BJ (cell line): ENCODE measurements around the gene PADI6. TPM values are rescaled to one million over a fixed set of nuclear protein-coding genes. Genes with fewer than 3 reads are reported as not detected.

Source experiments
- CTCF ChIA-PET: fragments of 350-600 bp; formaldehyde crosslinking; extraction: SDS; loops from one replicate; lab custom pipeline; 2021; ENCODE audit warnings: antibody characterized with exemption, inconsistent platforms; lab: Yijun Ruan, JAX
- POLR2A ChIA-PET: fragments of 300-600 bp; sonication (Branson Sonifier 250); formaldehyde crosslinking; extraction: SDS; loops from one replicate; lab custom pipeline; 2021; ENCODE audit warnings: antibody characterized with exemption; lab: Charles Lee
- DNase-seq: peaks from one replicate; pipeline ENCODE4 v3.0.0-alpha.2; 2011; ENCODE audit warnings: low read depth
- H3K27me3 ChIP-seq: 2 replicates; pipeline ENCODE4 v1.6.0; 2011; ENCODE audit warnings: low read length; ENCODE audit not compliant: control insufficient read depth, insufficient read depth
- H3K36me3 ChIP-seq: 2 replicates; pipeline ENCODE4 v1.5.1; 2011; ENCODE audit warnings: low read length; ENCODE audit not compliant: control insufficient read depth, insufficient read depth
- H3K4me3 ChIP-seq: 2 replicates; pipeline ENCODE4 v1.5.1; 2011; ENCODE audit warnings: low read depth, mild to moderate bottlenecking, control low read depth, low read length
- CTCF ChIP-seq: IDR thresholded peaks from 2 replicates; pipeline ENCODE4 v1.5.1; 2011; ENCODE audit warnings: low read depth, mild to moderate bottlenecking, control low read depth, inconsistent platforms, low read length, moderate library complexity; ENCODE audit not compliant: insufficient read depth
- polyA plus RNA-seq: library from polyadenylated mRNA; depleted of rRNA; stranded (reverse); fragments of >200 nt; gene quantifications from 2 replicates; pipeline ENCODE4 v1.2.3, GENCODE V29; 2011

Gene PADI6
- polyA plus RNA-seq, 1 experiment: not detected

GRCh38 chr1:17427696-17428660, 56.0 kb downstream of the PADI6 start:
- no peak for DNase-seq
- Histone ChIP-seq H3K4me3 (no peak overlapping the region), H3K27me3 (no peaks in the 10 kb centered on the region), H3K36me3 (peaks cover 47% of the 10 kb centered on the region)
- CTCF ChIA-PET: interaction anchor here (0.6 kb wide), 1 partner anchor 201 kb away, joined by 3 read pairs; no protein-coding TSS in a partner anchor
- TF ChIP-seq CTCF: no peak
- POLR2A ChIA-PET: no interaction called here

- no peak overlapping the region for H3K4me3 ChIP-seq
- ChIA-PET CTCF (no interaction called here), POLR2A (no interaction called here)
- no peaks in the 10 kb centered on the region for H3K27me3 ChIP-seq
- no peak for TF ChIP-seq CTCF
- H3K36me3 ChIP-seq: peaks cover 43% of the 10 kb centered on the region
- no peak for DNase-seq
Measured at GRCh38 chr1:17429183-17429582, 57.2 kb downstream of the PADI6 start.

GRCh38 chr1:17432412-17432811, 60.4 kb downstream of the PADI6 start:
- CTCF ChIA-PET: interaction anchor here (0.7 to 1.6 kb wide), 4 partner anchors 9 to 307 kb away, joined by 3 to 5 read pairs (median 3); no protein-coding TSS in a partner anchor
- POLR2A ChIA-PET: no interaction called here

GRCh38 chr1:17433261-17433660, 61.3 kb downstream of the PADI6 start:
- H3K36me3 ChIP-seq: peaks cover 17% of the 10 kb centered on the region
- ChIA-PET POLR2A (no interaction called here), CTCF (interaction anchor here (1.6 to 1.9 kb wide), 2 partner anchors 12 to 14 kb away, joined by 5 read pairs; no protein-coding TSS in a partner anchor)
- H3K27me3 ChIP-seq: no peaks in the 10 kb centered on the region
- no peak overlapping the region for H3K4me3 ChIP-seq
- no peak for DNase-seq
- TF ChIP-seq CTCF: no peak

More at GRCh38 chr1:17432412-17432811, 60.4 kb downstream of the PADI6 start:
- no peaks in the 10 kb centered on the region for H3K27me3 ChIP-seq
- DNase-seq: no peak
- no peak overlapping the region for H3K4me3 ChIP-seq
- peaks cover 24% of the 10 kb centered on the region for H3K36me3 ChIP-seq
- no peak for TF ChIP-seq CTCF

- H3K4me3 ChIP-seq: no peak overlapping the region
- TF ChIP-seq CTCF: no peak
- peaks cover 11% of the 10 kb centered on the region for H3K36me3 ChIP-seq
- ChIA-PET POLR2A (no interaction called here), CTCF (interaction anchor here (1.9 kb wide), 1 partner anchor 15 kb away, joined by 5 read pairs; no protein-coding TSS in a partner anchor)
- no peaks in the 10 kb centered on the region for H3K27me3 ChIP-seq
- no peak for DNase-seq
Measured at GRCh38 chr1:17434016-17434415, 62.0 kb downstream of the PADI6 start.
